GM12801 (cell line): ENCODE data around the gene METTL21A.

ENCODE experiments used
- TF ChIP-seq, protein P1 (sequence below): IDR thresholded peaks from one replicate; pipeline ENCODE4 v1.5.1; 2011; ENCODE audit warnings: control low read depth; ENCODE audit not compliant: insufficient read length; ENCODE audit errors: extremely low read depth

Gene METTL21A

DNA sequence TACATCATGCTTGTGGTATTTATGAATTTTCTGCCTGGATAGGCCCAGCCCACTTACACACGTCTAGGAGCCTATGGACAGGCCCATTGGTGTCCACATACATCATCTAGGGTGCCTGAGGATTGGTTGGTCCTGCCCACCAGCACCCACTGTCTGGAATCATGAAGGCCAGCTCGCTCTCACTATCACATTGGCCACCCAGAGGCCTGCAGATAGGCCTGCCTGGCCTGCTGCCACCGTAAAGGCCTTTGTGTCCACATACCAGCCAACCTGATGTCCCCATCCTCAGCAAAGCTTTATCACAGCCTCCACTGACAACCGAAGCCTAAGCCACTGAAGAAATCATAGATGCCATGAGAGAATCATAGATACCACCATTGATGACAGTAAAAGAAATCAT lies 40.2 kb downstream of the METTL21A start:
- TF ChIP-seq, protein P1, sequence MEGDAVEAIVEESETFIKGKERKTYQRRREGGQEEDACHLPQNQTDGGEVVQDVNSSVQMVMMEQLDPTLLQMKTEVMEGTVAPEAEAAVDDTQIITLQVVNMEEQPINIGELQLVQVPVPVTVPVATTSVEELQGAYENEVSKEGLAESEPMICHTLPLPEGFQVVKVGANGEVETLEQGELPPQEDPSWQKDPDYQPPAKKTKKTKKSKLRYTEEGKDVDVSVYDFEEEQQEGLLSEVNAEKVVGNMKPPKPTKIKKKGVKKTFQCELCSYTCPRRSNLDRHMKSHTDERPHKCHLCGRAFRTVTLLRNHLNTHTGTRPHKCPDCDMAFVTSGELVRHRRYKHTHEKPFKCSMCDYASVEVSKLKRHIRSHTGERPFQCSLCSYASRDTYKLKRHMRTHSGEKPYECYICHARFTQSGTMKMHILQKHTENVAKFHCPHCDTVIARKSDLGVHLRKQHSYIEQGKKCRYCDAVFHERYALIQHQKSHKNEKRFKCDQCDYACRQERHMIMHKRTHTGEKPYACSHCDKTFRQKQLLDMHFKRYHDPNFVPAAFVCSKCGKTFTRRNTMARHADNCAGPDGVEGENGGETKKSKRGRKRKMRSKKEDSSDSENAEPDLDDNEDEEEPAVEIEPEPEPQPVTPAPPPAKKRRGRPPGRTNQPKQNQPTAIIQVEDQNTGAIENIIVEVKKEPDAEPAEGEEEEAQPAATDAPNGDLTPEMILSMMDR = no peak

DNA sequence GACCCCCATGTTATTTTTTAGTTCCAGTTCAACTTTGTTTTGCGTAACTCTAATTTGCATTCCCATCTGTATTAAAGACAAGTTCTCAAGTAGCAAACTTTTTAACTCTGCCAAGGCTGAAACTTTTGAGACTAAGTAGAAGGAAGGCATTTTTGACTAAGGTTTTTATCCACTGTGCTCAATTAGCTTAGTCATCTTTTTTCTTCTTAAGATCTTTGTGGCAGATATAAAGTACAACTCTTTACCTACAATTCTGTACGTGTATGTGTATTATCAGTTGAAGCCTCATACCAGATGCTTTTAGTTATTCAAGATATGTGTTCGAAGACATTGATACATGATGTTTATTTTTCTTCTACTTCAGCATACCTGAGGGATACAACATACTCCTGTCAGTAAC lies 53.8 kb downstream of the METTL21A start:
- TF ChIP-seq, protein P1 = no peak

DNA sequence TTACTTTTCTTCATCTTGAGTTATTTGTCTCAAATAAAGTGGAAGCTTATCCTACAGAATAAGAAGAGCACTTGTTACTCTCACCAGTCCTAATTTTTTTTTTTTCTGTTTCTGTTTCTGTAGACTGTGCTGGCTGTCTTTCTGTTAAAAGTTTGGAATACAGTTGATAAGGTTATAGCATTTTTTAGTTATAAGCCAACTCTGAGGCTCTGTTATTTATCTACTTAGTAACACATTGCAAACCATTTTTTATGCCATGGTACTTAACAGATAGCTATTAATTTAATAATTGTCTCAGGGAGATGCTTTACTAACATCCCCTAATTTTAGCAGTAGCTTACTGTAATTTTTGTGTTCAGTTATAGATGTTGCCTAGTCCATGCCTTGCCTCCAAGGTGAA lies 57.5 kb downstream of the METTL21A start:
- TF ChIP-seq, protein P1 = no peak

DNA sequence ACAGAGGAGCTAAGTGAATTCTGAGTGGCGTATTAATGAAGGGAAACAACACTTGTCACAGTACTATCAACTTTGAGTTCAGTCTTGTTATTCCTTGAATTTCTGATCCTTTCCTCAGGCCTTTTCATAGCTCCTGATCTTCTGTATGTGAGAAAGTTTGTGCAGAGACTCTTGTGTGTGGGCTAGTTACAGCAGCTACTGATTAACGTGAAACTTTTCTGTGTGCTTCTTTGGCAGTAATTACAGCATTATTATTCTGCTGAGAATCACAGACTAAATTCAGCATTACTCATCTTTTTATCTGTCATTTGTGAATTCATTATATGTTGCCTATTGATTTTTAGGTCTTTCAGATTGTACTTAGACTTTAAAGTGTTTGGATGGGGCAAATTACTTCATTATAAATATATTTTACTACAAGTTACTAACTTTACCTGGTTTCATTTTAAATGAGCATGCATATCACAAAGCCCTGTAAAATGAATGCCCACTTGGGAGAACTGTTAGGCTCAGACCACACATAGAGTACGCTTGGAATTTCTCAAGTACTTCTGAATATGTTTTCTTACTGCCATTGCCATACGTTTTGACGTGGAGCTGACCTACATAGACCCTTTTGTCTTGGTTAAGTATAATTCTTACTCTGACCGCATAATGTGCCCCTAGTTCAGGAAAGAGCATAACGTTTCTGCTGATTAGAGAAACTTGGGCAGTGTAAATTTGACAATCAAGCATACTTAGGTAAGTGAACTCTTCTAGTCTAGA lies 59.3 kb downstream of the METTL21A start:
- TF ChIP-seq, protein P1 = no peak
